Sigmoid colon (tissue), 7 donors: ENCODE data around the gene CEMIP. TPM values are rescaled to one million over a fixed set of nuclear protein-coding genes. Genes with fewer than 3 reads are reported as not detected.
A peak's percentile ranks its signal among the peaks of the same experiment; 100 is the strongest.

Experiments used
- DNase-seq: peaks from one replicate; pipeline ENCODE4 v3.0.0-alpha.2; 2019
- H3K27ac ChIP-seq, 4 donors: fragments of 200-600 bp; sonication (generic); one replicate each; pipeline ENCODE4 v1.5.1; 2016 to 2019; ENCODE audit warnings: mild to moderate bottlenecking in 1 of 4
- H3K27me3 ChIP-seq, 3 donors: fragments of 200-600 bp; sonication (generic); one replicate each; pipeline ENCODE4 v1.5.1; 2019; ENCODE audit warnings: mild to moderate bottlenecking in 1 of 3
- H3K36me3 ChIP-seq, 4 donors: fragments of 200-600 bp; sonication (generic); one replicate each; pipeline ENCODE4 v1.5.1; 2016 to 2019
- H3K4me1 ChIP-seq, 4 donors: fragments of 200-600 bp; sonication (generic); one replicate each; pipeline ENCODE4 v1.5.1; 2017 to 2019
- H3K4me3 ChIP-seq, 4 donors: fragments of 200-600 bp; sonication (generic); one replicate each; pipeline ENCODE4 v1.5.1; 2017 to 2019; ENCODE audit warnings: mild to moderate bottlenecking in 2 of 4, moderate library complexity in 1 of 4
- H3K9me3 ChIP-seq, 4 donors: fragments of 200-600 bp in 3 of 4; sonication (generic) in 3 of 4; one replicate each; pipeline versions ENCODE4 v1.5.1 to v1.6.1; 2013 to 2019
- EP300 ChIP-seq, 4 donors: sonication (generic); formaldehyde crosslinking; IDR thresholded peaks; one replicate each; pipeline ENCODE4 v1.6.1; 2017; ENCODE audit warnings: antibody characterized with exemption in 4 of 4
- POLR2A ChIP-seq, 2 donors: fragments of 450-650 bp; IDR thresholded peaks; one replicate each; pipeline ENCODE4 v1.6.1; 2016; ENCODE audit warnings: antibody characterized with exemption in 2 of 2, mild to moderate bottlenecking in 2 of 2, moderate library complexity in 2 of 2
- POLR2AphosphoS5 ChIP-seq, 4 donors: sonication (generic); formaldehyde crosslinking; IDR thresholded peaks; one replicate each; pipeline ENCODE4 v1.6.1; 2017; ENCODE audit warnings: antibody characterized with exemption in 4 of 4
- WGBS, 2 donors: extraction: QIAGEN DNeasy Blood & Tissue Kit; methylation state at CpG; one replicate each; pipeline ENCODE4 v1.1.7; 2013; 5-methylcytosine and 5-hydroxymethylcytosine counted together
- intact Hi-C: fragments of 100-400 bp; cut with DNase I; formaldehyde crosslinking; loops from one replicate; pipeline ENCODE4 v1.15.1; 2023
- polyA plus RNA-seq, 3 donors: library from polyadenylated mRNA; stranded (reverse); fragments of 200-250 nt; gene quantifications; one replicate each; pipeline ENCODE4 v1.2.3, GENCODE V29; 2013
- total RNA-seq, 4 donors: library from RNA; depleted of rRNA; stranded (reverse); fragments of >200 nt; gene quantifications; one replicate each; pipeline ENCODE4 v1.1.0, GENCODE V29; 2016
- TF ChIP-seq, protein P1 (sequence below), 4 experiments: fragments of 450-650 bp in 3 of 4; fragments of 200-600 bp in 1 of 4; IDR thresholded peaks; one replicate each; pipeline ENCODE4 v1.5.1; 2016 to 2019; ENCODE audit warnings: antibody characterized with exemption in 4 of 4, mild to moderate bottlenecking in 3 of 4, moderate library complexity in 2 of 4
- donor health status: healthy with polysubstance abuse.
- donor health status: Bipolar disorder and iron deficiency.
- donor health status: healthy.

CEMIP gene
- total and polyA plus RNA-seq, 7 donors = under 0.01 to 2.1 (median under 0.01) TPM; not detected in 2

DNA sequence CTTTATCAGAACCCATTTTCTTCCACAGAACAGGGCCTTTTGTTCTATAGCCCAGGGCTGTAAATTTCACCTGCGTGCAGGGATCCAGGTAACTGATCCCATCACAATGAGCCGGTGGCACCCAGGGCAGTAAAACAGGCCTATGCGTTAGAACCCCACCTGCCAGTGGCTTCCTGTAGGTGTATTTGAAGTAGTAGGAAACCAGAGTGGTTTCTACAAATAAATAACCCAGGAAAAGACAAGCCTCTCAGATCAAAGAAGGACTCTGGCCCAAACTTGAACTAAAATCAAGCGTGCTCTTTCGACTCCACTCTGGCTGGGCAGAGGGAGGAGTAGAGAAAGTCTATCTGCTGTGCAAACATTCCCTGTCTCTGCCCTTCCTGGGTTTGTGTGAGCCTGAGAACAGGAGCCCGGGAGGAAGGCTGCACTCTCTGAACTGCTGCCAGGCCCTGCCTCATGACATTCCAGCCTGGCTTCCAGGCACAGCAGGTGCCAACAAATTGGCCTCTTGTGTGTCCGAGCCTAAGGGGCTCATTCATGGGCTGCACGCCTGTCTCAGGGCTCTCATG lies 77.7 kb downstream of the CEMIP start:
- peak; percentile 82 for DNase-seq
- intact Hi-C loops = loop anchor here (5.0 kb wide), 1 partner anchor 55 kb away; no protein-coding TSS in a partner anchor

DNA sequence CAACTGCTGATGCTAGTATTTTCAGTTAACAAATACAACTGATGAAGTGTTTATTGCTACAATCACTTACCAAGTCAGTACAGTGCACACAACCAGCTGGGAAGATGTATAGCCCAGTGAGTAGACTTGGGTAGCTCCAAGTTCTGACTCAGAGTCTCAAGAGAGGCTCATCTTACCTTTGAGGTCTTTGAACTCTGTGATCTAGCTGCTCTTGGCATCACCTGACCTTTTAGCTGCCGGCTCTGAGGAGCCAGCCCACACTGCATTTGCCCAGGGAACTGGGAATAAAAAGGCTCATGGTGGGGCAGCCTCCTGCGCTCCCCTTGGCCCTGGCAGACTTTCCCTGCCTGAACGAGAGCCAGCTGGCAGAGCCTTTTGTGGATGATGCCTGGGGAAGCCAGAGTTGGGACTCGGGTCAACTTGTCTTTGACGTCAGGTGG lies 82.6 kb downstream of the CEMIP start:
- H3K27ac ChIP-seq = peak overlapping the region in 2 of 4 donors; percentile 46 to 51
- peaks cover 0 to 28% (median 24%) of the 10 kb centered on the region in 4 donors for H3K4me1 ChIP-seq
- DNase-seq = peak; percentile 74
- H3K36me3 ChIP-seq = no peaks in the 10 kb centered on the region
- intact Hi-C loops = loop anchor here (5.0 kb wide), 1 partner anchor 71 kb away; no protein-coding TSS in a partner anchor
- no peaks in the 10 kb centered on the region for H3K9me3 ChIP-seq
- 86 to 92% methylated on average over 5 of the region's 5 CpGs for WGBS, 2 donors
- no peaks in the 10 kb centered on the region for H3K27me3 ChIP-seq
- no peak overlapping the region for H3K4me3 ChIP-seq
- TF ChIP-seq POLR2AphosphoS5 (IDR thresholded peaks at IDR 0.05) (peak in 2 of 4 donors; percentile 23 to 32), EP300 (IDR thresholded peaks at IDR 0.05) (no peak)

More for the DNA sequence above, 77.7 kb downstream of the CEMIP start:
- no peak overlapping the region for H3K4me3 ChIP-seq
- no peaks in the 10 kb centered on the region for H3K9me3 ChIP-seq
- WGBS, 2 donors = 9 to 42% methylated on average over 8 of the region's 8 CpGs
- no peaks in the 10 kb centered on the region for H3K36me3 ChIP-seq
- no peaks in the 10 kb centered on the region for H3K27me3 ChIP-seq
- peak overlapping the region in 3 of 4 donors; percentile 5 to 64 (median 44) for H3K27ac ChIP-seq
- H3K4me1 ChIP-seq = peaks cover 0 to 46% (median 34%) of the 10 kb centered on the region in 4 donors
- TF ChIP-seq, protein P1, sequence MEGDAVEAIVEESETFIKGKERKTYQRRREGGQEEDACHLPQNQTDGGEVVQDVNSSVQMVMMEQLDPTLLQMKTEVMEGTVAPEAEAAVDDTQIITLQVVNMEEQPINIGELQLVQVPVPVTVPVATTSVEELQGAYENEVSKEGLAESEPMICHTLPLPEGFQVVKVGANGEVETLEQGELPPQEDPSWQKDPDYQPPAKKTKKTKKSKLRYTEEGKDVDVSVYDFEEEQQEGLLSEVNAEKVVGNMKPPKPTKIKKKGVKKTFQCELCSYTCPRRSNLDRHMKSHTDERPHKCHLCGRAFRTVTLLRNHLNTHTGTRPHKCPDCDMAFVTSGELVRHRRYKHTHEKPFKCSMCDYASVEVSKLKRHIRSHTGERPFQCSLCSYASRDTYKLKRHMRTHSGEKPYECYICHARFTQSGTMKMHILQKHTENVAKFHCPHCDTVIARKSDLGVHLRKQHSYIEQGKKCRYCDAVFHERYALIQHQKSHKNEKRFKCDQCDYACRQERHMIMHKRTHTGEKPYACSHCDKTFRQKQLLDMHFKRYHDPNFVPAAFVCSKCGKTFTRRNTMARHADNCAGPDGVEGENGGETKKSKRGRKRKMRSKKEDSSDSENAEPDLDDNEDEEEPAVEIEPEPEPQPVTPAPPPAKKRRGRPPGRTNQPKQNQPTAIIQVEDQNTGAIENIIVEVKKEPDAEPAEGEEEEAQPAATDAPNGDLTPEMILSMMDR (IDR thresholded peaks at IDR 0.05) = no peak
- TF ChIP-seq EP300 (IDR thresholded peaks at IDR 0.05) (no peak), POLR2AphosphoS5 (IDR thresholded peaks at IDR 0.05) (no peak), POLR2A (IDR thresholded peaks at IDR 0.05) (no peak)

DNA sequence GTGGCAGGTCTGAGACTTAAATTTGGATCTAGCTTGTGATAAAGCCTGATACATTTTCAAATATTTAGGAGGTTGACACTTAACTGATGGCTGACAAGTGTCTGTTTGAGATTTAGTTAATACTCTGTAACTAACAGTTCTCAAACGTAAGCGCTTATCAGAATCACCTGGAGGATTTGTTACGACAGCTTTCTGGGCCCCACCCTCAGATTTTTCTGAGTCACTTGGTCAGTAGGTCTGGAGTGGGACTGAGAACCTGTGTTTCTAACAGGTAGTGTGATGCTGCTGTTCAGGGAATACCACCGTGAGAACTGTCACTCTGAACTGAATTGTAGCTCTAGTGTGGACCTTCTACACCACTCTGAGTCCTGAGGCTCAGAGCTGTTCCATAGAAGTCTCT lies 85.5 kb downstream of the CEMIP start:
- Histone ChIP-seq H3K4me3 (no peak overlapping the region), H3K27ac (no peak overlapping the region), H3K36me3 (no peaks in the 10 kb centered on the region), H3K27me3 (no peaks in the 10 kb centered on the region), H3K9me3 (no peaks in the 10 kb centered on the region), H3K4me1 (peaks cover 0 to 19% (median 17%) of the 10 kb centered on the region in 4 donors)
- WGBS, 2 donors = 71 to 88% methylated on average over 4 of the region's 4 CpGs
- no peak for TF ChIP-seq EP300 (IDR thresholded peaks at IDR 0.05)
- TF ChIP-seq, protein P1 (IDR thresholded peaks at IDR 0.05) = no peak
- no peak for TF ChIP-seq POLR2A (IDR thresholded peaks at IDR 0.05)
- TF ChIP-seq POLR2AphosphoS5 (IDR thresholded peaks at IDR 0.05) = no peak
- DNase-seq = no peak
- intact Hi-C loops = loop anchor here (5.0 kb wide), 1 partner anchor 68 kb away; no protein-coding TSS in a partner anchor

DNA sequence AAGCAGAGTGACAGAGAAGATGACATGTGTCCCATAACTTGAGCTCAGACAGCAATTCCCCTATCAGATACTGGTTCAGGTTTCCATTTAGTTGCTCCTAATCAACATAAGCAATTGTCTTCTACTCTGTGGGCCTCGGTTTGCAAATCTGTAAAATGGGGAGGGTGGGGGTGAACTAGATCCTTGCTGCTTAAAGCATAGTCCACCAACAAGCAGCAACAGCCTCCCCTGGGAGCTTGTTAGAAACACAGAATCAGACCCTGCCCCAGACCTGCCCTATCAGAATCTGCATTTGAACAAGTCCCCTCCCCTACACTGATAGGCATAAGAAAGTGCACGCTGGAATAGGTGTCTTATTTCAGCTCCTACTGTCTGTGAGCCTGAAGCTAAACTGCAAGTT lies 87.8 kb downstream of the CEMIP start:
- 92 to 94% methylated on average over 2 of the region's 2 CpGs for WGBS, 2 donors
- no peak for DNase-seq
- H3K9me3 ChIP-seq = no peaks in the 10 kb centered on the region
- peaks cover 0 to 7% (median 6%) of the 10 kb centered on the region in 4 donors for H3K4me1 ChIP-seq
- no peaks in the 10 kb centered on the region for H3K36me3 ChIP-seq
- intact Hi-C loops = no loop called here
- no peak overlapping the region for H3K27ac ChIP-seq
- no peak for TF ChIP-seq POLR2A (IDR thresholded peaks at IDR 0.05)
- H3K4me3 ChIP-seq = no peak overlapping the region
- H3K27me3 ChIP-seq = no peaks in the 10 kb centered on the region

DNA sequence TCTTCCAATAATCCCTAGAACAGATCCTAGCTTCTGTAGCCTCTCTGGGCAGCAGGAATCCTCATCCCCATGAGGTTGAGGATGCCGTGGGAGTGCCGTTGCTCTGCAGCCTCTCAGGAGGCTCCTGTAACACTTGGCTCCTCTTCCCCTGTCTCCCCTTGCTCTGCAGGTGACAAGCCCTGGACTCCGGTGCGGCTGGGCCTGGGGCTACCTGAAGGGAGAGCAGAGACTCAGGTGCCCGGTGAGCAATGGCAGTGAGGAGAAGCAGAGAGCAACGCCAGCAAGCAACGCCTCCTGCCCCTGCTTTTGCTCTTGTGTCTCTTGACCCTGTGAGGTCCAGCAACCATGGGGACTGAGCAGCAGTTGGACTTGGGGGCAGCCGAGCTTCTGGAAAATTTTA lies 91.2 kb downstream of the CEMIP start:
- no peak overlapping the region for H3K27ac ChIP-seq
- no peak for DNase-seq
- TF ChIP-seq POLR2AphosphoS5 (IDR thresholded peaks at IDR 0.05) (no peak), EP300 (IDR thresholded peaks at IDR 0.05) (no peak), POLR2A (IDR thresholded peaks at IDR 0.05) (no peak)
- TF ChIP-seq, protein P1 (IDR thresholded peaks at IDR 0.05) = no peak
- WGBS, 2 donors = 89 to 93% methylated on average over 8 of the region's 8 CpGs
- H3K4me1 ChIP-seq = peaks cover 0 to under 1% (median 0%) of the 10 kb centered on the region in 4 donors
- no peak overlapping the region for H3K4me3 ChIP-seq
- H3K27me3 ChIP-seq = no peaks in the 10 kb centered on the region
- H3K36me3 ChIP-seq = no peaks in the 10 kb centered on the region
- intact Hi-C loops = no loop called here
- H3K9me3 ChIP-seq = no peaks in the 10 kb centered on the region
